ENCODE data around the gene UBA1.

- TF ChIP-seq CTCF (IDR thresholded peaks at IDR 0.05): no peak
- TF ChIP-seq POLR2A (IDR thresholded peaks at IDR 0.05): no peak
Observed at GRCh38 chrX:47148946-47149345, 44.7 kb upstream of the UBA1 start.
